Liver (tissue), 9 donors: ENCODE data around the gene ASXL2. TPM values are rescaled to one million over a fixed set of nuclear protein-coding genes. Genes with fewer than 3 reads are reported as not detected.
A peak's percentile ranks its signal among the peaks of the same experiment; 100 is the strongest.

Experiments used
- DNase-seq: peaks from one replicate; pipeline ENCODE4 v3.0.0-alpha.2; 2017; ENCODE audit warnings: low spot score
- H3K27ac ChIP-seq, 2 donors: one replicate each; pipeline ENCODE4 v1.7.0; 2013; ENCODE audit warnings: inconsistent platforms in 2 of 2, low read length in 2 of 2, control low read depth in 1 of 2, low read depth in 1 of 2, mild to moderate bottlenecking in 1 of 2
- H3K27me3 ChIP-seq, 4 donors: one replicate each; pipeline versions ENCODE4 v1.6.1 to v1.7.0; 2013; ENCODE audit warnings: low read length in 3 of 4, inconsistent platforms in 1 of 4, mild to moderate bottlenecking in 1 of 4, moderate library complexity in 1 of 4; ENCODE audit not compliant: control insufficient read depth in 4 of 4, insufficient read depth in 4 of 4
- H3K36me3 ChIP-seq, 4 donors: one replicate each; pipeline versions ENCODE4 v1.6.1 to v1.7.0; 2013; ENCODE audit warnings: low read length in 3 of 4, mild to moderate bottlenecking in 3 of 4, low read depth in 1 of 4, moderate library complexity in 1 of 4; ENCODE audit not compliant: control insufficient read depth in 4 of 4, insufficient read depth in 3 of 4
- H3K4me1 ChIP-seq, 4 donors: one replicate each; pipeline versions ENCODE4 v1.6.1 to v1.7.0; 2013; ENCODE audit warnings: low read length in 3 of 4, mild to moderate bottlenecking in 3 of 4, moderate library complexity in 1 of 4; ENCODE audit not compliant: control insufficient read depth in 4 of 4, insufficient read depth in 4 of 4
- H3K4me3 ChIP-seq, 3 donors: one replicate each; pipeline versions ENCODE4 v1.6.1 to v1.7.0; 2013; ENCODE audit warnings: low read length in 3 of 3, control low read depth in 1 of 3, low read depth in 1 of 3, mild to moderate bottlenecking in 1 of 3
- H3K9ac ChIP-seq, 2 donors: one replicate each; pipeline ENCODE4 v1.7.0; 2013; ENCODE audit warnings: low read length in 2 of 2, mild to moderate bottlenecking in 2 of 2, moderate library complexity in 2 of 2, control low read depth in 1 of 2, low read depth in 1 of 2
- H3K9me3 ChIP-seq, 4 donors: one replicate each; pipeline versions ENCODE4 v1.6.1 to v1.7.0; 2013; ENCODE audit warnings: low read length in 3 of 4; ENCODE audit not compliant: control insufficient read depth in 4 of 4
- ATF3 ChIP-seq: IDR thresholded peaks from 2 replicates; pipeline ENCODE4 v1.6.1; 2016; ENCODE audit warnings: antibody characterized with exemption
- CTCF ChIP-seq: fragments of 150-350 bp; IDR thresholded peaks from 2 replicates; pipeline ENCODE4 v1.5.1; 2017; ENCODE audit warnings: improper control_type of control experiment, low read depth, low read length; ENCODE audit not compliant: missing input control
- EGR1 ChIP-seq, 2 donors: IDR thresholded peaks; 2 replicates each; pipeline ENCODE4 v1.6.1; 2016 to 2018; ENCODE audit warnings: antibody characterized with exemption in 2 of 2, low read depth in 2 of 2
- FOXA1 ChIP-seq: IDR thresholded peaks from 2 replicates; pipeline ENCODE4 v1.6.1; 2016; ENCODE audit warnings: antibody characterized with exemption
- FOXA2 ChIP-seq: IDR thresholded peaks from 2 replicates; pipeline ENCODE4 v1.6.1; 2016; ENCODE audit warnings: antibody characterized with exemption
- GABPA ChIP-seq, 2 donors: IDR thresholded peaks in 1 of 2; conservative IDR thresholded peaks in 1 of 2; 2 replicates each; pipeline ENCODE4 v1.6.1; 2016; ENCODE audit warnings: antibody characterized with exemption in 2 of 2, mild to moderate bottlenecking in 1 of 2, moderate library complexity in 1 of 2
- HNF4A ChIP-seq, 2 donors: conservative IDR thresholded peaks; 2 replicates each; pipeline ENCODE4 v1.6.1; 2016; ENCODE audit warnings: antibody characterized with exemption in 2 of 2, mild to moderate bottlenecking in 2 of 2
- HNF4G ChIP-seq: IDR thresholded peaks from 2 replicates; pipeline ENCODE4 v1.6.1; 2016; ENCODE audit warnings: antibody characterized with exemption
- JUND ChIP-seq, 2 donors: IDR thresholded peaks; 2 replicates each; pipeline ENCODE4 v1.6.1; 2016; ENCODE audit warnings: antibody characterized with exemption in 2 of 2
- MAX ChIP-seq: IDR thresholded peaks from 2 replicates; pipeline ENCODE4 v1.6.1; 2016; ENCODE audit warnings: antibody characterized with exemption
- NR2F2 ChIP-seq: IDR thresholded peaks from 2 replicates; pipeline ENCODE4 v1.6.1; 2016; ENCODE audit warnings: antibody characterized with exemption
- RAD21 ChIP-seq, 2 donors: IDR thresholded peaks; 2 replicates each; pipeline ENCODE4 v1.6.1; 2016; ENCODE audit warnings: antibody characterized with exemption in 2 of 2, mild to moderate bottlenecking in 2 of 2
- REST ChIP-seq: IDR thresholded peaks from 2 replicates; pipeline ENCODE4 v1.6.1; 2016; ENCODE audit warnings: antibody characterized with exemption, mild to moderate bottlenecking
- RXRA ChIP-seq, 2 donors: IDR thresholded peaks; 2 replicates each; pipeline ENCODE4 v1.6.1; 2017 to 2018; ENCODE audit warnings: antibody characterized with exemption in 2 of 2, mild to moderate bottlenecking in 1 of 2
- SP1 ChIP-seq: IDR thresholded peaks from 2 replicates; pipeline ENCODE4 v1.6.1; 2018; ENCODE audit warnings: antibody characterized with exemption, mild to moderate bottlenecking
- TAF1 ChIP-seq: conservative IDR thresholded peaks from 2 replicates; pipeline ENCODE4 v1.6.1; 2016; ENCODE audit warnings: antibody characterized with exemption, mild to moderate bottlenecking
- YY1 ChIP-seq: IDR thresholded peaks from 2 replicates; pipeline ENCODE4 v1.6.1; 2016; ENCODE audit warnings: antibody characterized with exemption, mild to moderate bottlenecking
- ZBTB33 ChIP-seq: IDR thresholded peaks from 2 replicates; pipeline ENCODE4 v1.6.1; 2016; ENCODE audit warnings: antibody characterized with exemption
- WGBS: extraction: QIAGEN DNeasy Blood & Tissue Kit; methylation state at CpG from one replicate; pipeline ENCODE4 v1.1.7; 2013; 5-methylcytosine and 5-hydroxymethylcytosine counted together
- polyA plus RNA-seq, 2 donors: library from polyadenylated mRNA; stranded (reverse) in 1 of 2; unstranded in 1 of 2; fragments of 200-250 nt in 1 of 2; fragments of >200 nt in 1 of 2; fragmentation: Nextera tagmentation in 1 of 2; extraction: Ambion mirVana in 1 of 2; gene quantifications; one replicate each; pipeline versions ENCODE4 v1.2.1 to v1.2.3, GENCODE V29; 2013 to 2015
- total RNA-seq, 2 donors: library from RNA; depleted of rRNA; stranded (reverse); fragments of >200 nt; gene quantifications; one replicate each; pipeline ENCODE4 v1.2.3, GENCODE V29; 2014
- donor health status: healthy.
- donor health status: healthy.
- donor health status: healthy.
- donor health status: healthy.
- donor health status: healthy.

Gene ASXL2
- total and polyA plus RNA-seq, 4 donors, result 2.4 to 7.3 (median 4.4) TPM

GRCh38 chr2:25788457-25788856, 89.8 kb downstream of the ASXL2 start:
- H3K4me1 ChIP-seq, result peaks cover 11 to 24% (median 19%) of the 10 kb centered on the region in 4 donors
- H3K36me3 ChIP-seq, result peaks cover 0 to 2% (median 0%) of the 10 kb centered on the region in 4 donors
- no peak overlapping the region for H3K9ac ChIP-seq
- no peak overlapping the region for H3K27ac ChIP-seq
- TF ChIP-seq TAF1 (no peak), RXRA (IDR thresholded peaks at IDR 0.05) (no peak)
- no peaks in the 10 kb centered on the region for H3K27me3 ChIP-seq
- no peak overlapping the region for H3K4me3 ChIP-seq
- no peak for DNase-seq
- H3K9me3 ChIP-seq, result no peaks in the 10 kb centered on the region
- WGBS, result 94% methylated on average over 3 of the region's 3 CpGs

- 33% methylated on average over 2 of the region's 2 CpGs for WGBS
- Histone ChIP-seq H3K4me3 (no peak overlapping the region), H3K9me3 (no peaks in the 10 kb centered on the region), H3K9ac (no peak overlapping the region), H3K27me3 (no peaks in the 10 kb centered on the region), H3K4me1 (peaks cover 11 to 24% (median 19%) of the 10 kb centered on the region in 4 donors), H3K27ac (peak overlapping the region in 1 of 2 donors; percentile 4), H3K36me3 (peaks cover 0 to 2% (median 0%) of the 10 kb centered on the region in 4 donors)
- DNase-seq, result no peak
- peak; percentile 89 for TF ChIP-seq ATF3
- peak; percentile 83 for TF ChIP-seq FOXA1
- peak; percentile 47 for TF ChIP-seq SP1
- peak; percentile 28 for TF ChIP-seq MAX
- TF ChIP-seq RXRA (IDR thresholded peaks at IDR 0.05), result peak; percentile 71 to 79
- peak; percentile 89 for TF ChIP-seq YY1
- TF ChIP-seq TAF1, result no peak
- no peak for TF ChIP-seq HNF4G
- peak; percentile 41 for TF ChIP-seq ZBTB33
- peak; percentile 52 to 59 for TF ChIP-seq RAD21 (IDR thresholded peaks at IDR 0.05)
- no peak for TF ChIP-seq EGR1 (IDR thresholded peaks at IDR 0.05; ENCODE audit: low read depth in 2 of 2)
- TF ChIP-seq CTCF, result no peak
- TF ChIP-seq GABPA (IDR thresholded peaks at IDR 0.05 in 1 of 2, conservative IDR thresholded peaks at IDR 0.05 in 1 of 2), result no peak
- TF ChIP-seq FOXA2, result peak; percentile 70
- TF ChIP-seq REST, result no peak
- peak; percentile 26 to 72 for TF ChIP-seq JUND (IDR thresholded peaks at IDR 0.05)
- no peak for TF ChIP-seq NR2F2
- peak; percentile 55 to 63 for TF ChIP-seq HNF4A (conservative IDR thresholded peaks at IDR 0.05)
Observed at GRCh38 chr2:25787020-25787419, 91.3 kb downstream of the ASXL2 start.
